ENCODE measurements around the gene CD247. TPM values are rescaled to one million over a fixed set of nuclear protein-coding genes. Genes with fewer than 3 reads are reported as not detected.

CD247 gene
- total and polyA plus RNA-seq, 10 of the 15 experiments (the other 5 are each of a cell fraction or from before 2014, with no cell fraction given) = 0.10 to 0.77 (median 0.30) TPM

- no peaks in the 10 kb centered on the region for H3K27me3 ChIP-seq (replicated peaks in 1 of 2; ENCODE audit: control insufficient read depth in 2 of 2, insufficient read depth in 2 of 2, low read length in 1 of 2)
- H3K36me3 ChIP-seq (ENCODE audit: control insufficient read depth in 2 of 2, insufficient read depth in 2 of 2, low read length in 1 of 2) = peaks cover 0 to 2% of the 10 kb centered on the region in 2 experiments; a peak in 3 of 4 replicates
- ChIA-PET RAD21 (ENCODE audit: unreplicated experiment) (interaction anchor here (1.1 kb wide), 1 partner anchor 12 kb away, joined by 3 read pairs; no protein-coding TSS in a partner anchor), CTCF (no interaction called here), SMC1A (ENCODE audit: uncharacterized antibody, unreplicated experiment) (interaction anchor here (0.9 to 1.4 kb wide), 2 partner anchors 12 to 162 kb away, joined by 4 read pairs; no protein-coding TSS in a partner anchor), POLR2A (no interaction called here)
- no peak overlapping the region for H3K9ac ChIP-seq (ENCODE audit: control insufficient read depth, insufficient read depth, low read length)
- H3K79me2 ChIP-seq (ENCODE audit: control insufficient read depth, insufficient read depth, low read length) = no peaks in the 10 kb centered on the region
- ATAC-seq (peak; percentile 57), FAIRE-seq (no peak), DNase-seq (ENCODE audit: low read depth, low spot score) (no peak)
- no peaks in the 10 kb centered on the region for H4K20me1 ChIP-seq (ENCODE audit: control insufficient read depth, insufficient read depth)
- peaks cover 27% of the 10 kb centered on the region for H3K4me1 ChIP-seq (ENCODE audit: control insufficient read depth, insufficient read depth, low read length)
- peak overlapping the region; percentile 28 for H3K4me2 ChIP-seq (ENCODE audit: control insufficient read depth, insufficient read depth)
- H3K9me3 ChIP-seq (replicated peaks; ENCODE audit: control insufficient read depth, insufficient read depth, low read length) = no peaks in the 10 kb centered on the region
- intact Hi-C loops (cut with micrococcal nuclease; ENCODE audit: unreplicated experiment) (no loop called here), in situ Hi-C loops (cut with MboI) (no loop called here)
- no TSS peak for BruUV-seq (replicated peaks)
- 0% methylated on average over 2 of the region's 2 CpGs for WGBS (ENCODE audit: insufficient coverage, insufficient replicate concordance, low lambda C conversion rate, missing lambda C conversion rate)
- no peak overlapping the region; the same call in 1 of the 2 replicates for H2AFZ ChIP-seq (ENCODE audit: control insufficient read depth, low read depth, low read length)
- H3K4me3 ChIP-seq = no peak overlapping the region
- TF ChIP-seq STAT3 (IDR thresholded peaks at IDR 0.05; ENCODE audit: low read depth, low read length) (no peak), EED (IDR thresholded peaks at IDR 0.05; ENCODE audit: low read depth) (0 out of 2 replicates have a peak, but pooled peaks have one; percentile 4), PKNOX1 (IDR thresholded peaks at IDR 0.05) (peak; percentile 62; the same call in 1 of the 2 replicates), ZNF24 (IDR thresholded peaks at IDR 0.05) (no peak), JUND (IDR thresholded peaks at IDR 0.05; ENCODE audit: low read depth, low read length) (no peak), CHD4 (IDR thresholded peaks at IDR 0.05) (no peak), POU2F2 (IDR thresholded peaks at IDR 0.05; ENCODE audit: borderline replicate concordance, low read depth, low read length) (no peak), MYC (IDR thresholded peaks at IDR 0.05; ENCODE audit: insufficient read depth, insufficient read length, insufficient replicate concordance, low read length, severe bottlenecking) (no peak), MEF2B (IDR thresholded peaks at IDR 0.05; ENCODE audit: partially characterized antibody, poor library complexity, severe bottlenecking) (peak; percentile 80), ASH2L (IDR thresholded peaks at IDR 0.05; ENCODE audit: borderline replicate concordance, low read depth) (no peak)
- H3K27ac ChIP-seq (ENCODE audit: control insufficient read depth, insufficient read depth) = no peak overlapping the region
Observed at GRCh38 chr1:167429612-167430011, 88.7 kb downstream of the CD247 start.
